Measurements from ENCODE around the gene POU2AF3. TPM values are rescaled to one million over a fixed set of nuclear protein-coding genes. Genes with fewer than 3 reads are reported as not detected.

POU2AF3 gene
- polyA plus RNA-seq, 2 of the 4 experiments (the other 2 are of a cell fraction), result 0.63 to 2.9 TPM

- POLR2A ChIA-PET, result no interaction called here
- Histone ChIP-seq H3K9me3 (no peaks in the 10 kb centered on the region), H3K4me1 (no peaks in the 10 kb centered on the region), H3K4me3 (no peak overlapping the region), H3K4me2 (no peak overlapping the region), H3K27ac (no peak overlapping the region)
- DNase-seq (ENCODE audit: low read depth in 1 of 2, low spot score in 1 of 2) (no peak), ATAC-seq (no peak), FAIRE-seq (no peak)
- CTCF ChIA-PET, result no interaction called here
- TF ChIP-seq HES2 (IDR thresholded peaks at IDR 0.05) (no peak), ZNF302 (CRISPR knock-in tag; IDR thresholded peaks at IDR 0.05) (no peak), TFCP2L1 (CRISPR knock-in tag; IDR thresholded peaks at IDR 0.05) (no peak), MAX (IDR thresholded peaks at IDR 0.05) (no peak), USF2 (IDR thresholded peaks at IDR 0.05) (no peak), JUNB (IDR thresholded peaks at IDR 0.05) (no peak)
- 90% methylated on average over 2 of the region's 2 CpGs for WGBS (ENCODE audit: missing lambda C conversion rate)
These were observed 56.2 kb downstream of the POU2AF3 start for GRCh38 chr11:111354601-111354891.

- CTCF ChIA-PET, result no interaction called here
- ATAC-seq, result no peak
- H3K4me1 ChIP-seq, result no peaks in the 10 kb centered on the region
- no peaks in the 10 kb centered on the region for H3K9me3 ChIP-seq
- no peak for FAIRE-seq
- H3K27ac ChIP-seq, result no peak overlapping the region
- H3K4me2 ChIP-seq, result no peak overlapping the region
- H3K4me3 ChIP-seq, result no peak overlapping the region
- 82% methylated on average over 5 of the region's 5 CpGs for WGBS (ENCODE audit: missing lambda C conversion rate)
- TF ChIP-seq ZSCAN20 (CRISPR knock-in tag; IDR thresholded peaks at IDR 0.05) (no peak), BCL3 (IDR thresholded peaks at IDR 0.05) (no peak), RNF2 (IDR thresholded peaks at IDR 0.05; ENCODE audit: borderline replicate concordance, low read depth) (no peak), SMC3 (IDR thresholded peaks at IDR 0.05) (no peak), NR3C1 (IDR thresholded peaks at IDR 0.05) (no peak), NFE2L2 (conservative IDR thresholded peaks at IDR 0.05; ENCODE audit: low read length) (no peak), NPAS2 (CRISPR knock-in tag; IDR thresholded peaks at IDR 0.05; ENCODE audit: borderline replicate concordance) (no peak), POLR2A (IDR thresholded peaks at IDR 0.05; ENCODE audit: low read length) (no peak), MAZ (IDR thresholded peaks at IDR 0.05; ENCODE audit: borderline replicate concordance, low read depth, low read length) (no peak), HOXA7 (CRISPR knock-in tag; IDR thresholded peaks at IDR 0.05) (no peak), RARB (CRISPR knock-in tag; IDR thresholded peaks at IDR 0.05) (no peak)
- POLR2A ChIA-PET, result no interaction called here
- DNase-seq (ENCODE audit: low read depth in 1 of 2, low spot score in 1 of 2), result no peak
These were observed 56.8 kb downstream of the POU2AF3 start for GRCh38 chr11:111355101-111355500.

- ATAC-seq (no peak), DNase-seq (ENCODE audit: low read depth in 1 of 2, low spot score in 1 of 2) (no peak)
- POLR2A ChIA-PET, result no interaction called here
These were observed 57.8 kb downstream of the POU2AF3 start for GRCh38 chr11:111355956-111356659.

More at GRCh38 chr11:111355956-111356659, 57.8 kb downstream of the POU2AF3 start:
- Histone ChIP-seq H3K4me1 (no peaks in the 10 kb centered on the region), H3K27ac (no peak overlapping the region), H3K4me2 (no peak overlapping the region), H3K4me3 (no peak overlapping the region), H3K9me3 (no peaks in the 10 kb centered on the region)
- WGBS (ENCODE audit: missing lambda C conversion rate), result 40% methylated on average over 5 of the region's 5 CpGs
- TF ChIP-seq PBX3 (IDR thresholded peaks at IDR 0.05) (no peak), TP53 (CRISPR knock-in tag; IDR thresholded peaks at IDR 0.05) (no peak), HOXA7 (CRISPR knock-in tag; IDR thresholded peaks at IDR 0.05) (no peak), HDAC2 (IDR thresholded peaks at IDR 0.05) (no peak), HEYL (CRISPR knock-in tag; IDR thresholded peaks at IDR 0.05) (no peak), CBX8 (IDR thresholded peaks at IDR 0.05) (no peak), RARB (CRISPR knock-in tag; IDR thresholded peaks at IDR 0.05) (no peak), NPAS2 (CRISPR knock-in tag; IDR thresholded peaks at IDR 0.05; ENCODE audit: borderline replicate concordance) (no peak), GATA3 (IDR thresholded peaks at IDR 0.05; ENCODE audit: borderline replicate concordance) (no peak), CHD2 (IDR thresholded peaks at IDR 0.05; ENCODE audit: low read length, partially characterized antibody) (no peak), NFE2L2 (conservative IDR thresholded peaks at IDR 0.05; ENCODE audit: low read length) (no peak), PHF8 (IDR thresholded peaks at IDR 0.05; ENCODE audit: borderline replicate concordance, low read depth) (no peak), CTCF (IDR thresholded peaks at IDR 0.05) (no peak), ESRRA (IDR thresholded peaks at IDR 0.05; ENCODE audit: borderline replicate concordance, low read length) (no peak), ELK1 (IDR thresholded peaks at IDR 0.05; ENCODE audit: low read depth, low read length) (no peak)
- FAIRE-seq, result no peak
- CTCF ChIA-PET, result no interaction called here
